Mammary epithelial cell (primary cell): Measurements from ENCODE around the gene CACNA1G.

Source experiments
- EZH2 ChIP-seq: IDR thresholded peaks from 2 replicates; pipeline ENCODE4 v1.6.1; 2012; ENCODE audit warnings: low read length, inconsistent platforms, borderline replicate concordance
- TF ChIP-seq, protein P1 (sequence below), 2 donors: IDR thresholded peaks in 1 of 2; conservative IDR thresholded peaks in 1 of 2; 2 replicates each; pipeline ENCODE4 v1.5.1; 2011 to 2012; ENCODE audit warnings: inconsistent platforms in 2 of 2, low read length in 2 of 2, mild to moderate bottlenecking in 2 of 2, control low read depth in 1 of 2, low read depth in 1 of 2; ENCODE audit not compliant: insufficient read depth in 1 of 2; ENCODE audit errors: extremely low read depth in 1 of 2

DNA sequence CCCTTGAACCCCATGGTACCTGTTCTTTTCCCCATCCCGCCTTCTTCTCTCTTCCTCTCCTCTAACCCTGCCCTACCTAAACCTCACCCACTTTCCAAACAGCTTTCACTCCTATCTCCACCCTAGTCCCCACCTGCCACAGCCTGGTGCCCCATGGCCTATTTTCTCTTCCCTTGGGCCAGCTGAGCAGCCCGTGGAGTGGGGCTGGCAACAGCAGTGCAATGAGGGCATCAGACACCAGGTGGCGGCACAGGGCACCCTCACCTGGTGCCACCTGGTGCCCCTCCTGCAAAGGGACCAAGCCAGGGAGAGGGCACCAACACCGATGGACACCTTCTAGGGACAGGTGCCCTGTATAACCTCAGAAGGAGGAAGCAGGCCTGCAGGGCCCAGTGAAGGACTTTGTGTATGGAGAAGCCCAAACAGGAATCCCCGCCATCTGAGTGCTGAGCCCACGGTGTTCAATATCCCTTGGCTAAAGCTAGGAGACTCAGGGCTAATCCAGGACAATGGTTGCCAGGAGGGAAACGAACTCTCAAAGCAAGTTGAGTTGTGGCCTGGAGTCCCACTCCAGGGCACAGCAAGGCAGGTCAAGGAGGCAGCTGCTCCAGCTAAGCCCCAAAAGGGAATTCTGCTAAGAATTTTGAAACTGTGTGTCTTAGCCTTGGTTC lies 70.1 kb downstream of the CACNA1G start:
- TF ChIP-seq EZH2, result no peak
- TF ChIP-seq, protein P1, sequence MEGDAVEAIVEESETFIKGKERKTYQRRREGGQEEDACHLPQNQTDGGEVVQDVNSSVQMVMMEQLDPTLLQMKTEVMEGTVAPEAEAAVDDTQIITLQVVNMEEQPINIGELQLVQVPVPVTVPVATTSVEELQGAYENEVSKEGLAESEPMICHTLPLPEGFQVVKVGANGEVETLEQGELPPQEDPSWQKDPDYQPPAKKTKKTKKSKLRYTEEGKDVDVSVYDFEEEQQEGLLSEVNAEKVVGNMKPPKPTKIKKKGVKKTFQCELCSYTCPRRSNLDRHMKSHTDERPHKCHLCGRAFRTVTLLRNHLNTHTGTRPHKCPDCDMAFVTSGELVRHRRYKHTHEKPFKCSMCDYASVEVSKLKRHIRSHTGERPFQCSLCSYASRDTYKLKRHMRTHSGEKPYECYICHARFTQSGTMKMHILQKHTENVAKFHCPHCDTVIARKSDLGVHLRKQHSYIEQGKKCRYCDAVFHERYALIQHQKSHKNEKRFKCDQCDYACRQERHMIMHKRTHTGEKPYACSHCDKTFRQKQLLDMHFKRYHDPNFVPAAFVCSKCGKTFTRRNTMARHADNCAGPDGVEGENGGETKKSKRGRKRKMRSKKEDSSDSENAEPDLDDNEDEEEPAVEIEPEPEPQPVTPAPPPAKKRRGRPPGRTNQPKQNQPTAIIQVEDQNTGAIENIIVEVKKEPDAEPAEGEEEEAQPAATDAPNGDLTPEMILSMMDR (conservative IDR thresholded peaks at IDR 0.05 in 1 of 2, IDR thresholded peaks at IDR 0.05 in 1 of 2; ENCODE audit: extremely low read depth in 1 of 2, insufficient read depth in 1 of 2, low read depth in 1 of 2, low read length in 2 of 2), result peak; percentile 90 to 99
